ENCODE results near the gene SPRR3.

GRCh38 chr1:152980676-152981075 lies 20.9 kb upstream of the SPRR3 start:
- no peak for TF ChIP-seq EZH2 (IDR thresholded peaks at IDR 0.05; ENCODE audit: insufficient read depth, poor library complexity, severe bottlenecking)
- TF ChIP-seq EZH2phosphoT487 (IDR thresholded peaks at IDR 0.05; ENCODE audit: insufficient read depth, low read depth) = no peak

All from GM23248 (cell line).